H9 (cell line): ENCODE results near the gene LEFTY2. TPM values are rescaled to one million over a fixed set of nuclear protein-coding genes. Genes with fewer than 3 reads are reported as not detected.
A peak's percentile ranks its signal among the peaks of the same experiment; 100 is the strongest.
"Not testable (repeated sequence)": the region's sequence is repeated elsewhere in the genome, so short reads cannot be mapped to it uniquely, and the experiment has no call there.

Experiments
- DNase-seq: peaks from one replicate; pipeline ENCODE4 v3.0.0-alpha.2; 2017
- H2AFZ ChIP-seq: one replicate; pipeline ENCODE4 v1.6.1; 2013; ENCODE audit warnings: mild to moderate bottlenecking, low read length, control low read depth, moderate library complexity
- H2AK5ac ChIP-seq: 2 replicates; pipeline ENCODE4 v1.6.1; 2013; ENCODE audit warnings: low read length, control low read depth, mixed read lengths; ENCODE audit not compliant: insufficient read length
- H2BK120ac ChIP-seq: one replicate; pipeline ENCODE4 v1.6.1; 2013; ENCODE audit warnings: low read depth, mild to moderate bottlenecking, low read length, control low read depth, inconsistent platforms; ENCODE audit not compliant: poor library complexity, severe bottlenecking
- H2BK12ac ChIP-seq: 2 replicates; pipeline ENCODE4 v1.6.1; 2013; ENCODE audit warnings: low read length, control low read depth, mixed read lengths, low read depth; ENCODE audit not compliant: insufficient read length
- H2BK15ac ChIP-seq: 2 replicates; pipeline ENCODE4 v1.6.1; 2013; ENCODE audit warnings: low read depth, low read length, control low read depth
- H2BK20ac ChIP-seq: one replicate; pipeline ENCODE4 v1.6.1; 2013; ENCODE audit warnings: low read depth, mild to moderate bottlenecking, low read length, control low read depth, inconsistent platforms; ENCODE audit not compliant: poor library complexity, severe bottlenecking
- H2BK5ac ChIP-seq: 2 replicates; pipeline ENCODE4 v1.6.1; 2013; ENCODE audit warnings: low read length, control low read depth, mixed read lengths; ENCODE audit not compliant: insufficient read length
- H3K14ac ChIP-seq: 2 replicates; pipeline ENCODE4 v1.6.1; 2013; ENCODE audit warnings: low read length, control low read depth; ENCODE audit not compliant: insufficient read depth
- H3K18ac ChIP-seq: 2 replicates; pipeline ENCODE4 v1.6.1; 2013; ENCODE audit warnings: low read depth, mild to moderate bottlenecking, mixed read lengths, low read length, control low read depth; ENCODE audit not compliant: insufficient read length
- H3K23ac ChIP-seq: 2 replicates; pipeline ENCODE4 v1.6.1; 2013; ENCODE audit warnings: low read length, control low read depth, mixed read lengths, low read depth; ENCODE audit not compliant: insufficient read length
- H3K23me2 ChIP-seq: 2 replicates; pipeline ENCODE4 v1.6.1; 2013; ENCODE audit warnings: low read depth, mild to moderate bottlenecking, mixed read lengths, low read length, control low read depth; ENCODE audit not compliant: insufficient read length, poor library complexity, severe bottlenecking
- H3K27ac ChIP-seq: 2 replicates; pipeline ENCODE4 v1.5.1; 2013; ENCODE audit warnings: low read length, control low read depth, mixed read lengths, low read depth; ENCODE audit not compliant: insufficient read length
- H3K27me3 ChIP-seq: 2 replicates; pipeline ENCODE4 v1.6.1; 2013; ENCODE audit warnings: low read length, control low read depth, inconsistent platforms; ENCODE audit not compliant: insufficient read depth
- H3K4ac ChIP-seq: 2 replicates; pipeline ENCODE4 v1.6.1; 2013; ENCODE audit warnings: low read depth, mild to moderate bottlenecking, control low read depth, inconsistent platforms, low read length, moderate library complexity
- H3K4me1 ChIP-seq: 2 replicates; pipeline ENCODE4 v1.6.1; 2013; ENCODE audit warnings: low read length, control low read depth, inconsistent platforms; ENCODE audit not compliant: insufficient read depth
- H3K4me2 ChIP-seq: 2 replicates; pipeline ENCODE4 v1.6.1; 2013; ENCODE audit warnings: low read length, control low read depth, mixed read lengths; ENCODE audit not compliant: insufficient read length, insufficient read depth
- H3K56ac ChIP-seq: 2 replicates; pipeline ENCODE4 v1.6.1; 2013; ENCODE audit warnings: low read depth, mild to moderate bottlenecking, mixed read lengths, low read length, control low read depth; ENCODE audit not compliant: insufficient read length
- H3K79me1 ChIP-seq: 2 replicates; pipeline ENCODE4 v1.6.1; 2013; ENCODE audit warnings: low read depth, mild to moderate bottlenecking, moderate library complexity, low read length, control low read depth, inconsistent platforms; ENCODE audit not compliant: insufficient read depth, poor library complexity, severe bottlenecking
- H3K79me2 ChIP-seq: 2 replicates; pipeline ENCODE4 v1.6.1; 2013; ENCODE audit warnings: low read length, control low read depth, inconsistent platforms; ENCODE audit not compliant: insufficient read depth
- H3K9ac ChIP-seq: 2 replicates; pipeline ENCODE4 v1.6.1; 2013; ENCODE audit warnings: low read length, control low read depth, mixed read lengths; ENCODE audit not compliant: insufficient read length; ENCODE audit errors: extremely low read depth
- H3K9me3 ChIP-seq: one replicate; pipeline ENCODE4 v1.6.1; 2013; ENCODE audit warnings: low read depth, low read length, inconsistent platforms; ENCODE audit not compliant: control insufficient read depth
- H3T11ph ChIP-seq: one replicate; pipeline ENCODE4 v1.6.1; 2013; ENCODE audit warnings: mild to moderate bottlenecking, low read length, control low read depth, inconsistent platforms
- H4K20me1 ChIP-seq: one replicate; pipeline ENCODE4 v1.6.1; 2013; ENCODE audit not compliant: control insufficient read depth, insufficient read length, insufficient read depth
- H4K5ac ChIP-seq: 2 replicates; pipeline ENCODE4 v1.6.1; 2013; ENCODE audit warnings: low read depth, mild to moderate bottlenecking, mixed read lengths, low read length, control low read depth; ENCODE audit not compliant: insufficient read length
- H4K8ac ChIP-seq: replicated peaks from 2 replicates; pipeline ENCODE4 v1.6.1; 2013; ENCODE audit warnings: low read length, control low read depth, mixed read lengths, low read depth; ENCODE audit not compliant: insufficient read length
- H4K91ac ChIP-seq: 2 replicates; pipeline ENCODE4 v1.6.1; 2013; ENCODE audit warnings: low read depth, mild to moderate bottlenecking, moderate library complexity, mixed read lengths, low read length, control low read depth; ENCODE audit not compliant: insufficient read length
- H3K27ac Mint-ChIP-seq, 3 experiments: 2 replicates in 2 of 3; 3 replicates in 1 of 3; pipeline ENCODE4 v1.8.0; 2020 to 2021; ENCODE audit warnings: mixed read lengths in 3 of 3, mild to moderate bottlenecking in 1 of 3, moderate library complexity in 1 of 3
- H3K27me3 Mint-ChIP-seq: 2 replicates; pipeline ENCODE4 v1.8.0; 2021; ENCODE audit warnings: low read depth, mild to moderate bottlenecking, moderate library complexity, mixed read lengths
- H3K36me3 Mint-ChIP-seq, 3 experiments: 2 replicates in 2 of 3; 3 replicates in 1 of 3; pipeline ENCODE4 v1.8.0; 2020 to 2021; ENCODE audit warnings: low read depth in 3 of 3, mixed read lengths in 3 of 3; ENCODE audit not compliant: insufficient read depth in 1 of 3
- H3K4me1 Mint-ChIP-seq, 2 experiments: 2 replicates each; pipeline ENCODE4 v1.8.0; 2020; ENCODE audit warnings: mixed read lengths in 2 of 2
- H3K4me3 Mint-ChIP-seq, 2 experiments: 2 replicates in 1 of 2; 3 replicates in 1 of 2; pipeline ENCODE4 v1.8.0; 2020 to 2021; ENCODE audit warnings: mild to moderate bottlenecking in 2 of 2, mixed read lengths in 2 of 2, moderate library complexity in 1 of 2
- H3K9me3 Mint-ChIP-seq, 2 experiments: 2 replicates in 1 of 2; 3 replicates in 1 of 2; pipeline ENCODE4 v1.8.0; 2020; ENCODE audit warnings: mild to moderate bottlenecking in 2 of 2, mixed read lengths in 2 of 2, moderate library complexity in 1 of 2
- WGBS: extraction: QIAGEN DNeasy Blood & Tissue Kit; methylation state at CpG from one replicate; pipeline ENCODE4 v1.1.7; 2013; ENCODE audit warnings: missing lambda C conversion rate, low lambda C conversion rate, mixed read lengths; ENCODE audit not compliant: insufficient read length; ENCODE audit errors: extremely low coverage; 5-methylcytosine and 5-hydroxymethylcytosine counted together
- total RNA-seq: library from RNA; stranded (reverse); gene quantifications from 2 replicates; pipeline ENCODE4 v1.2.1, GENCODE V29; 2021
- TF ChIP-seq, protein P1 (sequence below): fragments of 200-600 bp; sonication (generic); conservative IDR thresholded peaks from 3 replicates; pipeline ENCODE4 v1.8.0; 2021; ENCODE audit warnings: antibody characterized with exemption, mild to moderate bottlenecking

The LEFTY2 gene
- total RNA-seq, 1 experiment from 2014 or later: 16.3 TPM

DNA sequence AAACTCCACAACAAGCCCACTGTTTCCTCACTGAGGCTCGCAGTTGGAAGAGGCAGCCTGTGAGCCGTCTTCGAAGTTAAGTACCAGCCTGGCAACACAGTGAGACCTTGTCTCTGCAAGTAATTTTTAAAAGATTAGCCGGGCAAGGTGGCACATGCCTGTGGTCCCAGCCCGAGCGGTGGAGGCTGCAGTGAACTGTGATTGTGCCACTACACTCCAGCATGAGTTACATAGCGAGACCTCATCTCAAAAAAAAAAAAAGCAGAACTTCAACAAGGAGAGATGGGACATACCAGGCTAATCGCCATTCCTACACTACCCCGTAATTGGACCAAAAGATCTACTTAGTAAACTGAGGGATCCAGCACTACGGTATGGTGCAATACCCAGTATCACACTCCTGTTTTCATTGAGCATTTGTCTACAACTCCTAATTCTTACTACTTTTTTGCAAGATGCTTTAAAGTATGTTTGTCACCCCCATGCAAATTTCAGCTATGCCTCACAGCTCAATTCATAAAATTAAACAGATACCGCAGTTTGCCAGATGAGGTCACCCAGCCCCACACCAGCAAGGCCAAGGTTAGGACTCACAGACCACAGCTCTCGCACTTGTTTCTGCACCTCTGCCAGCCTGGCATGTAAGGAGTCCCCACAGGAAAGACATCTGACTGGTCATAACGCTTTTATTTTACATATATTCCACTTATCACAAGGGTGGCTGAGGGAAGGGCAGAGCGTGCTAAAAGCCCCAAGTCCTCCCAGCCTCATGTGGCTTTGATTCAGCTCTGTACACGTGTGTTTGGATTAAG lies 37.1 kb upstream of the LEFTY2 start:
- Histone ChIP-seq H4K20me1 (no peaks in the 10 kb centered on the region), H3K18ac (no peak overlapping the region), H2BK5ac (no peak overlapping the region), H4K5ac (no peak overlapping the region), H2BK20ac (no peak overlapping the region), H3K14ac (no peak overlapping the region), H3K9ac (no peak overlapping the region), H4K8ac (no peak overlapping the region), H3K56ac (no peak overlapping the region), H2AK5ac (no peak overlapping the region), H3K23me2 (no peaks in the 10 kb centered on the region), H2BK120ac (no peak overlapping the region), H4K91ac (no peak overlapping the region), H3K9me3 (no peaks in the 10 kb centered on the region), H3K4ac (no peak overlapping the region), H3K27me3 (no peaks in the 10 kb centered on the region), H2BK12ac (no peak overlapping the region), H3K79me1 (no peaks in the 10 kb centered on the region), H2AFZ (no peak overlapping the region), H3K4me2 (no peak overlapping the region), H3K79me2 (no peaks in the 10 kb centered on the region), H3K27ac (no peak overlapping the region), H3T11ph (no peak overlapping the region), H2BK15ac (no peak overlapping the region), H3K4me1 (no peaks in the 10 kb centered on the region), H3K23ac (no peak overlapping the region)
- H3K36me3 Mint-ChIP-seq: peaks cover 21 to 58% (median 52%) of the 10 kb centered on the region in 3 experiments
- no peaks in the 10 kb centered on the region for H3K27me3 Mint-ChIP-seq
- no peak overlapping the region for H3K4me3 Mint-ChIP-seq
- WGBS: no CpG with 5 or more reads among the region's 15 CpGs
- TF ChIP-seq, protein P1, sequence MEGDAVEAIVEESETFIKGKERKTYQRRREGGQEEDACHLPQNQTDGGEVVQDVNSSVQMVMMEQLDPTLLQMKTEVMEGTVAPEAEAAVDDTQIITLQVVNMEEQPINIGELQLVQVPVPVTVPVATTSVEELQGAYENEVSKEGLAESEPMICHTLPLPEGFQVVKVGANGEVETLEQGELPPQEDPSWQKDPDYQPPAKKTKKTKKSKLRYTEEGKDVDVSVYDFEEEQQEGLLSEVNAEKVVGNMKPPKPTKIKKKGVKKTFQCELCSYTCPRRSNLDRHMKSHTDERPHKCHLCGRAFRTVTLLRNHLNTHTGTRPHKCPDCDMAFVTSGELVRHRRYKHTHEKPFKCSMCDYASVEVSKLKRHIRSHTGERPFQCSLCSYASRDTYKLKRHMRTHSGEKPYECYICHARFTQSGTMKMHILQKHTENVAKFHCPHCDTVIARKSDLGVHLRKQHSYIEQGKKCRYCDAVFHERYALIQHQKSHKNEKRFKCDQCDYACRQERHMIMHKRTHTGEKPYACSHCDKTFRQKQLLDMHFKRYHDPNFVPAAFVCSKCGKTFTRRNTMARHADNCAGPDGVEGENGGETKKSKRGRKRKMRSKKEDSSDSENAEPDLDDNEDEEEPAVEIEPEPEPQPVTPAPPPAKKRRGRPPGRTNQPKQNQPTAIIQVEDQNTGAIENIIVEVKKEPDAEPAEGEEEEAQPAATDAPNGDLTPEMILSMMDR: no peak
- H3K27ac Mint-ChIP-seq: peak overlapping the region in 2 of 3 experiments; percentile 15 to 52; a peak in 2 of 7 replicates
- H3K9me3 Mint-ChIP-seq: peaks cover 9 to 21% of the 10 kb centered on the region in 2 experiments
- peaks cover 0 to 2% of the 10 kb centered on the region in 2 experiments; a peak in 1 of 4 replicates for H3K4me1 Mint-ChIP-seq
- DNase-seq: no peak

DNA sequence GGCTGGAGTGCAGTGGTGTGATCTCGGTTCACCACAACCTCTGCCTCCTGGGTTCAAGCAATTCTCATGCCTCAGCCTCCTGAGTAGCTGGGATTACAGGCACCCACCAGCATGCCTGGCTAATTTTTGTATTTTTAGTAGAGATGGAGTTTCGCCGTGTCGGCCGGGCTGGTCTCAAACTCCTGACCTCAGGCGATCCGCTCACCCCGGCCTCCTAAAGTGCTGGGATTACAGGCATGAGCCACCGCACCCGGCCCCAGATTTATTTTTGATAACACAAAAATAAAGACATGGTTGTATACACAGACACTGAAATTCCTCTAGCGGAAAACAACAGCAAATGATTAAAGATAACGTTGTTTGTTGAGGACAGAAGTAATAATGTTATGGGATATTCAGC lies 34.1 kb upstream of the LEFTY2 start:
- not testable (repeated sequence) for H3T11ph ChIP-seq, H4K5ac ChIP-seq, H3K27ac Mint-ChIP-seq, H3K18ac ChIP-seq, H3K9ac ChIP-seq, H3K79me1 ChIP-seq, H3K27me3 Mint-ChIP-seq, H3K9me3 Mint-ChIP-seq, H4K20me1 ChIP-seq, H2BK120ac ChIP-seq, H2BK5ac ChIP-seq, H3K4me1 ChIP-seq, H2BK12ac ChIP-seq, DNase-seq, H3K4ac ChIP-seq, H3K23me2 ChIP-seq, H3K9me3 ChIP-seq, H3K56ac ChIP-seq, H4K8ac ChIP-seq, H3K79me2 ChIP-seq, H3K4me3 Mint-ChIP-seq, H3K27ac ChIP-seq, H2AFZ ChIP-seq, H3K27me3 ChIP-seq, H3K4me1 Mint-ChIP-seq, H3K23ac ChIP-seq, H2BK20ac ChIP-seq, H3K14ac ChIP-seq, H4K91ac ChIP-seq, H2BK15ac ChIP-seq, H3K4me2 ChIP-seq, H2AK5ac ChIP-seq
- no CpG with 5 or more reads among the region's 12 CpGs for WGBS
- H3K36me3 Mint-ChIP-seq: peaks cover 2 to 30% (median 25%) of the 10 kb centered on the region in 3 experiments; a peak in 6 of 7 replicates
